Frontal cortex (tissue), 4 donors: ENCODE measurements around the gene PYDC1. TPM values are rescaled to one million over a fixed set of nuclear protein-coding genes. Genes with fewer than 3 reads are reported as not detected.
A peak's percentile ranks its signal among the peaks of the same experiment; 100 is the strongest.
"Not testable (repeated sequence)": the region's sequence is repeated elsewhere in the genome, so short reads cannot be mapped to it uniquely, and the experiment has no call there.

ENCODE experiments used
- DNase-seq, 2 donors: peaks; one replicate each; pipeline ENCODE4 v3.0.0; 2012; ENCODE audit warnings: low spot score in 2 of 2
- FAIRE-seq: peaks from 2 replicates; lab custom pipeline; 2012; peaks lifted over from hg19 to GRCh38; lab: Jason Lieb, UNC
- total RNA-seq: library from RNA; depleted of rRNA; stranded (reverse); fragments of >200 nt; gene quantifications from one replicate; pipeline ENCODE4 v1.2.3, GENCODE V29; 2014
- donor health status: control.
- donor health status: control.
- donor health status: control.

Gene PYDC1
- total RNA-seq, 1 donor from 2014 or later, result 0.41 TPM

DNA sequence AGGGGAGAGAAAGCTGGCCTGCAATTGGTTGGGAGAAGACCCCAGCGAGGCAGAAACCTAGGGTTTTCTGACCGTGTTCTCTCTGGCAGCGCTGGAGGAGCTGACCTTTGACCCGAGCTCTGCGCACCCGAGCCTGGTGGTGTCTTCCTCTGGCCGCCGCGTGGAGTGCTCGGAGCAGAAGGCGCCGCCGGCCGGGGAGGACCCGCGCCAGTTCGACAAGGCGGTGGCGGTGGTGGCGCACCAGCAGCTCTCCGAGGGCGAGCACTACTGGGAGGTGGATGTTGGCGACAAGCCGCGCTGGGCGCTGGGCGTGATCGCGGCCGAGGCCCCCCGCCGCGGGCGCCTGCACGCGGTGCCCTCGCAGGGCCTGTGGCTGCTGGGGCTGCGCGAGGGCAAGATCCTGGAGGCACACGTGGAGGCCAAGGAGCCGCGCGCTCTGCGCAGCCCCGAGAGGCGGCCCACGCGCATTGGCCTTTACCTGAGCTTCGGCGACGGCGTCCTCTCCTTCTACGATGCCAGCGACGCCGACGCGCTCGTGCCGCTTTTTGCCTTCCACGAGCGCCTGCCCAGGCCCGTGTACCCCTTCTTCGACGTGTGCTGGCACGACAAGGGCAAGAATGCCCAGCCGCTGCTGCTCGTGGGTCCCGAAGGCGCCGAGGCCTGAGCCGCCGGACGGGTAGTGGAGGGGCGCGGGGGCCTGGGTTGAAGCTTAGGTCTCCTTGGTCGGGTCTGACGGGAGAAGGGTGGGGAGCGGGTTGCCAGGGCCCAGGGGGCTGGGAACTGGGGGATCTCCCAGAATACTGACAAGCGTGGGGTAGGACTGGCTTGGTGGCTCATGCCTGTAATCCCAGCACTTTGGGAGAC lies 7.4 kb upstream of the PYDC1 start:
- DNase-seq (no peak), FAIRE-seq (no peak)

DNA sequence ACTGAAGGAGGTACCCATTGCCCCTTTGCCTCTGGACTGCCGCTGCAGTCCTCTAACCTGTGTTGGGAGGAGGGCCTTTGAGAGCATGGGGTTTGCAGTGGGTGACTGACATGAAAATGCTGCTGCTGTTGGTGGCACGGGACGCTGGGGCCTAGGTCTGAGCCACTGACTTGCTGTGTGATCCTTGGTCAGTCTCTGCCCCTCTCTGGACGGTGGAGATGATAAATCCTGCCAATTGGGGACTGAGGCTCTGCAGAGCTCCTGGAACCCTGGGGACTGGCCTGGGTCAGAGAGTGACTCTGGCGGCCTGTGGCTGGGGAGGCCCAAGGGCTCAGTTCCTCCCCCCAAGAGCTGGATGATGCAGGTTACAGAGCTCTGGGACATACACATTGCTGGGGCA lies 6.1 kb upstream of the PYDC1 start:
- FAIRE-seq (no peak), DNase-seq (no peak)

DNA sequence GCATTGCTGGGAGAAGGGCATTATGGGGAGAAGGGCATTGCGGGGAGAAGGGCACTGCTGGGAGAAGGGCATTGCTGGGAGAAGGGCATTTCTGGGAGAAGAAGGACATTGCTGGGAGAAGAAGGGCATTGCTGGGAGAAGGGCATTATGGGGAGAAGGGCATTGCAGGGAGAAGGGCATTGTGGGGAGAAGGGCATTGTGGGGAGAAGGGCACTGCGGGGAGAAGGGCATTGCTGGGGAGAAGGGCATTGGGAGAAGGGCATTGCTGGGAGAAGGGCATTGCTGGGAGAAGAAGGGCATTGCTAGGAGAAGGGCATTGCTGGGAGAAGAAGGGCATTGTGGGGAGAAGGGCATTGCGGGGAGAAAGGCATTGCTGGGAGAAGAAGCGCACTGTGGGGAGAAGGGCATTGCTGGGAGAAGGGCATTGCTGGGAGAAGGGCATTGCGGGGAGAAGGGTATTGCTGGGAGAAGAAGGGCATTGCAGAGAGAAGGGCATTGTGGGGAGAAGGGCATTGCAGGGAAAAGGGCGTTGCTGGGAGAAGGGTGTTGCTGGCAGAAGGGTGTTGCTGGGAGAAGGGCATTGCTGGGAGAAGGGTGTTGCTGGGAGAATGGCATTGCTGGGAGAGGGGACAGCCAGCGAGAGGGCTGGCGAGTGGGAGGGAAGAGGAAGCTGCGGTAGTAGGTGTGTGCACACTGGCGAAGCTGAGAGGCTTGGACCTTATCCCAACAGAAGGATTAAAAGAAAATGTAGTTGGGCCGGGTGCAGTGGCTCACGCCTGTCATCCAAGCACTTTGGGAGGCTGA lies 4.6 kb upstream of the PYDC1 start:
- FAIRE-seq (no peak), DNase-seq (peak in 1 of 2 donors; percentile 12)

DNA sequence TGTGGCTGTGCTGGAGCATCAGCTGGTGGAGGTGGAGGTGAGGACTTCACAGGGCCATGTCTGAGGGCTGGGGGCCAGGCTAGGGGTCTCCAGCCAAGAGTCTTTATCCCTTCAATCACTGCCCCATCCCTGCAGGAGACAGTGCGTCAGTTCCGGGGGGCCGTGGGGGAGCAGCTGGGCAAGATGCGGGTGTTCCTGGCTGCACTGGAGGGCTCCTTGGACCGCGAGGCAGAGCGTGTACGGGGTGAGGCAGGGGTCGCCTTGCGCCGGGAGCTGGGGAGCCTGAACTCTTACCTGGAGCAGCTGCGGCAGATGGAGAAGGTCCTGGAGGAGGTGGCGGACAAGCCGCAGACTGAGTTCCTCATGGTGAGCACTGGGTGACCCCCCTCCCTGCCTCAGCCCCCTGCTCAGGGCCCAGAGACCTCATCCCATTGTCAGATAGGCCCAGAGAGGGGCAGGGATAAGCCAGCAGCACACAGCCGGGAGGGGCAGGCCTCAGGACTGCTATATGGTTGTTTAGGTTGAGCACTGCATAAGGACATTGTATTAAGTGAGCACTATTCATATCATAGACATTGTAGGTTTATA lies 2.3 kb upstream of the PYDC1 start:
- DNase-seq (no peak), FAIRE-seq (no peak)

DNA sequence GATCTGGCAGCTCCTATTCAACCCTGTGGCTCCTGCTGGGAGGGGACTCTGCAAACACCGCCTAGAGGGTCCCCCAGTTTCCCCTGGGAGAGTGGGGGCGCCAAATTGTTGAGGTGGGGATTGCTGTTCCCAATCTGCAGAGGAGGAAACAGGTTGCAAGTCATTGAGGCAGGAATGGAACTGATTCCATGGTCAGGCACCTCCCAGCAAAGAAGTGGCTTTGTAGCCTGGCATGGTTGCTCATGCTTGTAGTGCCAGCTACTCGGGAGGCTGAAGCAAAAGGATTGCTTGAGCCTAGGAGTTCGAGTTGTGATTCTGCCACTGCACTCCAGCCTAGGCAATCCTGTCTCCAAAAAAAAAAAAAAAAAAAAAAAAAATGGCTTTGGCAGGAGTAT lies 198 bp upstream of the PYDC1 start:
- FAIRE-seq (no peak), DNase-seq (no peak)

DNA sequence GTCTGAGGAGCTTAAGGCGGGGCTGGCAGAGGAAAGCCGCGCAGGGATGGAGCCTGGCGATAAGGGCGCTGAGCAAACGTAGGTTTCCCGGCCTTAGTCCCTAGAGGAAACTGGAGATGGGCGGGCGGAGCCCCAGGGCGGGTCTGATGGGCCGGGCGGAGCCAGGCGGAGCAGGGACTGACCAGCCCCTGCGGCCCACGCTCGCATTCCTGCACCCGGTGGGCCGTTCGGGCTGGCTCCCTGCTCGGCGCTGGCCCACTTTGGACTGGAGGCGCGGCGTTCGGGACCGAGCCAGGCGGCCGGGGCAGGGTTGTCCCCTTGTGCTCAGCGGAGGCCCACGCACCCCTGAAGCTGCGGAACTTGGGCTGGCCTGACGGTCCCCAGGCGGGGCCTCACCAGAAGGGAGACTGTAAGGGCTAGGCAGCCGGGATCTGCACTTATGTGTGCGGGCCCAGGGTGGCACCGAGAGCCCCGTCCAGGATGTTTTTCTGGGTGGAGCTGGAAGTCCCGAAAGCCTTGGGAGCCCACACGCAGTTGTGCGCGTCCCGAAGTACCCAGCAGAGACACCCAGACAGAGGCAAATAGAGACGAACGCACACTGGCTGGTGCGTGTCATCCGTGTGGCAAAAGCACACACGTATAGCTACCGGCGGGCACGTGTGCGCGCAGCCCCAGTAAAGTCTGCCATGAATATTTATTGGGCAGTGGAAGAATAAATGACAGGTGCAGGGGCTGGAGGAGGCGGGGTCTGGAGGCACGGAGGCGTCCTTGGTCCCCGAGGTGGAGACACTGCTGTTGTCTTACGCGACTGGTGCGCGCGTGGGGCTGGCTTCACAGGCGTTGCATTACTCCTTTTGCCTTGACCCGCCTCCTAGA lies 1.4 kb downstream of the PYDC1 start:
- FAIRE-seq (no peak), DNase-seq (peak; percentile 64 to 70)

DNA sequence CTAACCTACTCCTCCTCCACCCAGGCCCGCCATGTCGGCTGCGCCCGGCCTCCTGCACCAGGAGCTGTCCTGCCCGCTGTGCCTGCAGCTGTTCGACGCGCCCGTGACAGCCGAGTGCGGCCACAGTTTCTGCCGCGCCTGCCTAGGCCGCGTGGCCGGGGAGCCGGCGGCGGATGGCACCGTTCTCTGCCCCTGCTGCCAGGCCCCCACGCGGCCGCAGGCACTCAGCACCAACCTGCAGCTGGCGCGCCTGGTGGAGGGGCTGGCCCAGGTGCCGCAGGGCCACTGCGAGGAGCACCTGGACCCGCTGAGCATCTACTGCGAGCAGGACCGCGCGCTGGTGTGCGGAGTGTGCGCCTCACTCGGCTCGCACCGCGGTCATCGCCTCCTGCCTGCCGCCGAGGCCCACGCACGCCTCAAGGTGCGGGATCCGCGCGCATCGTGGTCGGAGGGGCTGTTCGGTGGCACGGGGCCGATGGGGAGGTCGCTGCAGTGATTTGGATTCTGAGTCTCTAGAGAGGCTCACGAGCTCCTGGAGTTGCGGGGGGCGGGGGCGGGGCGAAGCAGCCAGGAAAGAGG lies 2.1 kb downstream of the PYDC1 start:
- no peak for FAIRE-seq
- no peak for DNase-seq

DNA sequence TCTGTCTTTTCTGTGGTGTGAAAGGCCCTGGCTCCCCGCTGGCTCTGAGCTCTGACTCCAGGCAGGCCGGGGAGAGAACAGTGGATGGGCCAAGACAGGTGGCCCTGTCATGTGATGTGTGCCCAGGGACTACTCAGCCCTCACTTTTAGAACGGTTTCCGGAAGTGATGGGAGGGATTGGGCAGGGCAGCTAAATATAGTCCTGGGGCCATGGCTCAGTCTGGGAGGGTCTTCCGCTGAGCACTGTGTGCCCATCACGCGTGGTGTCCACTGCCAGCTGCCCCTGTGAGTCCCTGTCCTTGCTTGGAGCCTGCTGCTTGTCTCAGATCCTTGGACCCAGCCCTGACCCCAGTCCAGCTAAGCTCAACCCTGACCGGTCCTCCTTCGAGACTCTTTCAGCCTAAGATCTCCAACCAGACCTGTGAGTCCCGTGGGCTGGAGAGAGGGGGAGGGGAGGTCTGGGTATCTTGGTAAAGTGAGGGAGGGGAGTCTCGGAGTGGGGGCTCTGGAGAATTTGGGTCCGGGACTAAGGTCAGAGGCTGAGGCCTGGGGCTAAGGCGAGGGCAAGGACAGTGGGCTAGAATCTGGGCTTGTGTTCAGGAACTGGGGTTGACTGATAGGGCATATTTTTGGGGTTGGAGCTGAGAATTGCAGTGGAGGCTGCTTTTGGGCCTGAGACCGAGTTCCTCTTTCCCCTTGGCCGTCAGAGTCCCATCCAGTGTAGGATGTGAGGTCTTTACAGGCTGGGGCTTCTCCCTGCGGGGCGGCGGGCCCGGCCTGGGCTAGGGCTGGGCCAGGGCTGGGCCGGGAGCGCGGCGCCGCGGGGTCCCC lies 2.8 kb downstream of the PYDC1 start, which contains the start of gene TRIM72:
TRIM72 (plus strand) TSS at position 243 of the 831 bp plus-strand sequence. CDS start 620 bp downstream, outside the sequence.
- DNase-seq, result no peak
- no peak for FAIRE-seq

DNA sequence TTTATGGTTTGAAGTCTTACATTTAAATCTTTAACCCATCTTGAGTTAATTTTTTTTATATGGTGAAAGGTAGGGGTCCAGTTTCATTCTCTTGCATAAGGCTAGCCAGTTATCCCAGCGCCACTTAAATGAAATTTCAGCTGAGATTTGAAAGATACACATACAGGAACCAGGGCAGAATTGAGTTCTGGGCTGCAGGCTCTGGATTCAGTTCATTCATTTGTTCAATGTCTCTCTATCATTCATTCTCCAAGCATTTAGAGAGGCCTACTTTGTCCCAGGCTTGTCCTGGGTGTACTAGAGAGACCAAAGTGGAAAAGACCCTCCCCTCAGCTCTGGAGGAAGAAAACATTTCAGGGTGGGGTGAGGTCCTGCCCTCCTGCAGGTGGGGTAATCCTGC lies 3.6 kb downstream of the PYDC1 start:
- FAIRE-seq, result no peak

DNA sequence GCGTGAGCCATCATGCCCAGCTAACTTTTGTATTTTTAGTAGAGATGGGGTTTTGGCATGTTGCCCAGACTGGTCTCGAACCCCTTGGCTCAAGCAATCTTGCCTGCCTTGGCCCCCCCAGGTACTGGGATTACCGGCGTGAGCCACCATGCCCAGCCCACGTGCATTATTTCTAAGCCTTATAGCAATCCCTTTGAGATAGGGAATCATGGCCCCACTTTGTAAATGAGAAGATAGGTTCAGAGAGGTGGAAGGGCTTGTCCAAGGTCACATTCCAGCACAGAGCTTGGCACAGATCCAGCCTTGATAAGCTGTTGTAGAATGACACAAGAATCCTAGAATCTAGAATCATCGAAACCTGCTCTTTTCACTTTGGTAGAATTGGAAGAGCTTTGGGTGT lies 10.2 kb downstream of the PYDC1 start:
- no peak for DNase-seq
- no peak for FAIRE-seq

More for the DNA sequence above, 3.6 kb downstream of the PYDC1 start:
- no peak for DNase-seq

DNA sequence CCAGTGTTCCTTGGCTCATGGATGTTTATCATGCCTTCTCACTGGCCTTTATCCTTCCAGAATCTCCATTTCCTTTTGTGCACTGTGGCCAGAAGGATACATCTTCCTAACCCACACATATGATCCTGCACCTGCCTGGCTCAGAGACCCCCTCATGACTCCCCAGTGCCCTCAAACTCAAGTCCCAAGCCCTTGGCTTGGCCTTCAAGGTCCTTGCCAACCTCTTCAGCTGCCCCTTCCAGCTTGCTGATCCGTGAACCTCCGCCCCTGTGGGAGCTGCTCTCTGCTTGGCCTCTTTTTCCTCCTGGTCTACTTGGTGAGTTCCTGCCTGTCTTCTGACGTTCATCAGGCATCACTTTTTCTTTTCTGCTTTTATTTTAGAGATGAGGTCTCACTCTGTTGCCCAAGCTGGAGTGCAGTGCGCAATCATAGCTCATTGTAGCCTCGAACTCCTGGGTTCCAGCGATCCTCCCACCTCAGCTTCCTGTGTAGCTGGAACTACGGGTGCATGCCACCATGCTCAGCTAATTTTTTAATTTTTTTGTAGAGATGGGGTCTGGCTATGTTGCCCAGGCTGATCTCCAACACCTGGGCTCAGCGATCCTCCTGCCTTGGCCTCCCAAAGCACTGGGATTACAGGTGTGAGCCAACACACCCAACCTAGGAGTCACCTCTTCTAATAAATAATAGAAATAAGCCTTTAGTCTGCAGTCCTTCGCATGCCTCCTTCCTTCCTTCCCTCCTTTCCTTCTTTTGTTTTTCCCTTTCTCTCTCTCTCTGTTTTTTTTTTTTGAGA lies 11.9 kb downstream of the PYDC1 start:
- FAIRE-seq (no peak), DNase-seq (no peak)

DNA sequence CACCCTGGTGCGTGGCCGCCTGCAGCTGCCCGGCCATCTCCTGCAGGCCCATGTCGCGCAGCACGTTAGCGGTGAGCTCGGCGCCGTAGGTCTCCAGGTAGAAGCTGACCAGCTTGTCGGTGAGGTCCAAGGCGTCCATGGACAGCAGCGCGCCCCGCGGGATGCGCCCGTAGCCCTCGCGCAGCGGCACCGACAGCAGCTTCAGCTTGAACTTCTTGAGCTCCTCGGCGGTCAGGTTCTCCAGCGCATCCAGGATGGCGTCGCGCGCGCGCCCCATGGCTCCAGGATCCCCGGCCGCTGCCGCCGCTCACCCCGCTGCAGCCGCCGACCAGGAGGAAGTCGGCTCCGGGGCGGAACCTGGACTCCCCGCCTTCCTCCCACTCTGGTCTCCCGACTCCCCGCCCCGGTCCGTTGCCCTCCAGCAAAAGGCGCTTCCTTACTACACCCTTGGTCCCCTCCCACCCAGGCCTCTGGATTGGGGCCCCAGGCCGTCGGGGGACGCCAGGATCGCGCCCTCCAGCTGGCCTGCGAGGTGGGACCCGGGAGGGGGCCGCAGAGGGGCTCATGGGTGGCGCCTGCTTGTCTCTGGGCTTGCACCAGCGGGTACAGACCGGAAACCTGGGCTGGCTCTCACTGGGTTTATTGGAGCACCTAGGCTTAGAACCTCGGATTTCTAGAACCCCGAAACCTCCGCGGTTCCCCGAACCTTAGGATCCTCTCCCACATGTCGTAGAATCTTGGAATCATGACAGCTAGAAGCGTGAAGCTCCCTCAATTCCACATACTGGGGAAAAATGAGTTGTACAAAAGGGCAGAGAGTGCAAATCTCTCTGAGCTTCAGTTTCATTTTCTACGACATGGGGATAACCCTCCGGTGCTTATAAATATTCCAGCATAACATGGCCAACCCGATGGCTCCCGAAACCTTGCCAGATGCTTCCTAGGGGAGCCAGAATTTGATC lies 14.2 kb downstream of the PYDC1 start, which contains the start of gene PYCARD:
PYCARD (minus strand) TSS at position 347 of the 962 bp plus-strand sequence; CDS start at position 277, 70 bp downstream.
- FAIRE-seq, result no peak
- DNase-seq, result no peak

DNA sequence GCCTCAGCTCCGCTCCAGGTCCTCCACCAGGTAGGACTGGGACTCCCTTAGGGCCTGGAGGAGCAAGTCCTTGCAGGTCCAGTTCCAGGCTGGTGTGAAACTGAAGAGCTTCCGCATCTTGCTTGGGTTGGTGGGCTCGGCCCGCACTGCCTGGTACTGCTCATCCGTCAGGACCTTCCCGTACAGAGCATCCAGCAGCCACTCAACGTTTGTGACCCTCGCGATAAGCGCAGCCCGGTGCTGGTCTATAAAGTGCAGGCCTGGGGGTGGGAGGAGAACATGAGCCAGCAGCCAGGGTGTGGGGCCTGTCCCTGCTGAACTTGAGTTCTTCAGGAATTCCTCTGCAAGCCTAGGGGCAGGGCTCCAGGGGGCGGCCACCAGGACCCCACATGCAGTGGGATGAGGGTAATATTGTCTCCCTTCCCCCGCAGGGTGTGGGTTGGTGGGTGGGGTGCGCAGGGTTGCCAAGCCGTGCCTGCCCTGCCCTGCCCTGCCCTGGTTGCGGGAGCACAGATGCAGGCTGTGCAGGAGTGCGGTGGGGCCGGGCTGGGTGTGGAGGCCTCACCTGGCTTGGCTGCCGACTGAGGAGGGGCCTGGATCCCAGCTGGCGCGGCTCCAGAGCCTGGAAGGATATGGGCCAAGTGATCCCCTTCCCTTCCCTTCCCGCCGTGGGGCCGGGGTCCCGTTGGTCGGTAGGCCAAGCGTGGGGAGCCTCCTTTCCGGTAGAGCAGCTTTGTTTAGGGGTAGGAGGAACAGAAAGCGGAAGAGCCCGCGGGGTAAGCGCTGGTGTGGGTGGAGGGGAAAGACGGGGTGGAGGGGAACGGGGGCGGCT lies 15.1 kb downstream of the PYDC1 start:
- DNase-seq (no peak), FAIRE-seq (no peak)

DNA sequence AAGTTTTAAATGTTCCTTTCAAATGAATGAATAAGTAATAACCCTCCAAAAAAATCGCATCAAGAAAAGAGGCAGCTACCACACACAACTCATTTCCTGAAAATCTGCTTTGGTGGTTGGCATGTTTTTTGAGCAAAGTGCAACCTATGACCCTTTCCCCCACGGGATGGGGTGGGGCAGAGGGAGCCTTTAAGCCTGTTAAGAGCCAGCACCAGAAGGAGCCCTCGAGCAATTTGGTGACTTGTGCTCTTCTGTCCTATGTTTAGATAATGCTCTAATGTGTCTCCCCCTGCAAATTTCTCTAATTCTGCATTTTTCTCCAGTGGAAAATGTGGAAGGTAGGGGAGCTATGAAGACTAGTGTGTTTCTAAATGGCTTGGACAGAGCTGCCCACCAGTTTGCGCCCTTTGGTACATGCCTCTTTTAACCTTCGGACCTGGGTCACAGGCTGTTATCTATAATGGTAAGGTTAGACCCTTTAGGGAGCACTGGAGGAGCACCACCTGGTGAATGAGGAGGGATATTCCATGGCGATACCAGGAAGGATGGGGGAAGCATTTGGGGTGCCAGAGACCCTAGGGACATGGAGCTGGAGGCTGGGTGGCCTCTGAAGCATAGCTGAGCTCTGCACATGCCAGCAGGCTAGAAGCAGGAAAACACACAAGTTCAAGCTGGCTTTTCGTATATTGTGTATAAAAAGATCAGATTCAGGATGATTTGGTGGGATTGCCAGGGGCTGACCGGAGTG lies 15.9 kb downstream of the PYDC1 start:
- DNase-seq, result no peak
- FAIRE-seq, result no peak

DNA sequence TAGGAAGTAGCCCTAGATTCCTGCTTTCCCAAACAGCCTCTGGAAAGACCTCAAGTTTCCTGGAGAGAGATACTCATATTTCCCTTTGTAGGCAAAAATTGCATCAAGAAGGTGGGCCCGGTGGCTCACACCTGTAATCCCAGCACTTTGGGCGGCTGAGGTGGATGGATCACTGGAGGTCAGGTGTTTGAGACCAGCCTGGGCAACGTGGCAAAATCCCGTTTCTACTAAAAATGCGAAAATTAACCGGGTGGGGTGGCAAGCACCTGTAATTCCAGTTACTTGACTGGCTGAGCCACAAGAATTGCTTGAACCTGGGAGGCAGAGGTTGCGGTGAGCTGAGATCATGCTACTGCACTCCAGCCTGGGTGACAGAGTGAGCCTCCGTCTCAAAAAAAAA lies 16.8 kb downstream of the PYDC1 start:
- not testable (repeated sequence) for FAIRE-seq, DNase-seq
